HepG2 (cell line): Measurements from ENCODE around the gene RETN. TPM values are rescaled to one million over a fixed set of nuclear protein-coding genes. Genes with fewer than 3 reads are reported as not detected.

Experiments
- ATAC-seq: fragments of 200-7000 bp; cut with Tn5 transposase; 3 replicates; pipeline ENCODE4 v1.9.1; 2020; ENCODE audit warnings: mild to moderate bottlenecking, moderate library complexity
- BruUV-seq: library from RNA; stranded (reverse); fragments of 400-500 nt; replicated peaks from 2 replicates; lab custom pipeline; 2021; lab: Mats Ljungman, UMichigan
- CTCF ChIA-PET: fragments of 300-600 bp; formaldehyde crosslinking; extraction: SDS; loops from one replicate; lab custom pipeline; 2021; ENCODE audit warnings: low total read pairs, inconsistent platforms, low intra/inter-chr PET ratio; lab: Yijun Ruan, JAX
- POLR2A ChIA-PET: fragments of 350-600 bp; sonication (Branson Sonifier 250); formaldehyde crosslinking; loops from one replicate; lab custom pipeline; 2020; ENCODE audit warnings: antibody characterized with exemption, inconsistent platforms; lab: Yijun Ruan, JAX
- DNase-seq: peaks from one replicate; pipeline ENCODE4 v3.0.0-alpha.2; 2015; ENCODE audit warnings: low spot score
- FAIRE-seq: peaks from 3 replicates; lab custom pipeline; 2011; peaks lifted over from hg19 to GRCh38; lab: Jason Lieb, UNC
- H2AFZ ChIP-seq: one replicate; pipeline ENCODE4 v1.6.1; 2011; ENCODE audit warnings: low read length, inconsistent platforms
- H3K27ac ChIP-seq: fragments of 300-600 bp; 3 replicates; pipeline ENCODE4 v1.8.0; 2011; ENCODE audit warnings: mixed run types, mild to moderate bottlenecking, mixed read lengths, low read length, inconsistent platforms; ENCODE audit not compliant: insufficient read depth; ENCODE audit errors: extremely low read length
- H3K27me3 ChIP-seq, 2 experiments: fragments of 200-600 bp in 1 of 2; 2 replicates in 1 of 2; 3 replicates in 1 of 2; pipeline versions ENCODE4 v1.6.0 to v1.8.0; 2011; ENCODE audit warnings: low read length in 2 of 2, mild to moderate bottlenecking in 2 of 2, moderate library complexity in 2 of 2, inconsistent platforms in 1 of 2; ENCODE audit not compliant: insufficient read depth in 2 of 2, control insufficient read depth in 1 of 2
- H3K36me3 ChIP-seq, 2 experiments: fragments of 200-600 bp in 1 of 2; replicated peaks in 1 of 2; 2 replicates in 1 of 2; 3 replicates in 1 of 2; pipeline versions ENCODE4 v1.5.1 to v1.8.0; 2011; ENCODE audit warnings: low read length in 2 of 2, inconsistent platforms in 1 of 2; ENCODE audit not compliant: insufficient read depth in 2 of 2, control insufficient read depth in 1 of 2
- H3K4me1 ChIP-seq: 2 replicates; pipeline ENCODE4 v1.5.1; 2012; ENCODE audit warnings: low read length, inconsistent platforms; ENCODE audit not compliant: insufficient read depth
- H3K4me2 ChIP-seq: 2 replicates; pipeline ENCODE4 v1.6.0; 2011; ENCODE audit warnings: low read depth, low read length, inconsistent platforms
- H3K4me3 ChIP-seq, 3 experiments: fragments of 200-600 bp in 1 of 3; sonication (generic), shearing (Covaris generic) in 1 of 3; replicated peaks in 1 of 3; 2 replicates each; pipeline ENCODE4 v1.5.1; 2011 to 2016; ENCODE audit warnings: low read length in 3 of 3, inconsistent platforms in 2 of 3, low read depth in 2 of 3, mild to moderate bottlenecking in 2 of 3, control low read depth in 1 of 3, mixed read lengths in 1 of 3; ENCODE audit not compliant: insufficient read depth in 1 of 3
- H3K79me2 ChIP-seq: one replicate; pipeline ENCODE4 v1.6.1; 2011; ENCODE audit warnings: low read length, inconsistent platforms; ENCODE audit not compliant: insufficient read depth
- H3K9ac ChIP-seq: 2 replicates; pipeline ENCODE4 v1.6.0; 2011; ENCODE audit warnings: mild to moderate bottlenecking, low read depth, low read length, inconsistent platforms; ENCODE audit not compliant: insufficient read depth
- H3K9me3 ChIP-seq: 2 replicates; pipeline ENCODE4 v1.5.1; 2012; ENCODE audit warnings: mild to moderate bottlenecking, low read length
- H4K20me1 ChIP-seq: 2 replicates; pipeline ENCODE4 v1.6.0; 2011; ENCODE audit warnings: inconsistent platforms, mild to moderate bottlenecking, low read length, moderate library complexity; ENCODE audit not compliant: insufficient read depth
- FOXK1 ChIP-seq: sonication (generic); formaldehyde crosslinking; IDR thresholded peaks from 2 replicates; pipeline ENCODE4 v1.4.0; 2020; ENCODE audit warnings: low read depth, missing genetic modification reagents, borderline replicate concordance
- KAT8 ChIP-seq: IDR thresholded peaks from 2 replicates; pipeline ENCODE4 v1.6.1; 2016; ENCODE audit warnings: missing genetic modification reagents, missing compliant biosample characterization
- NR2F6 ChIP-seq, 2 experiments: IDR thresholded peaks; 2 replicates each; pipeline ENCODE4 v1.6.1; 2016; ENCODE audit warnings: antibody characterized with exemption in 1 of 2, mild to moderate bottlenecking in 1 of 2
- RELA ChIP-seq: sonication (generic); formaldehyde crosslinking; IDR thresholded peaks from 2 replicates; pipeline ENCODE4 v1.4.0; 2020; ENCODE audit warnings: missing genetic modification reagents
- RFXAP ChIP-seq: sonication (generic); formaldehyde crosslinking; IDR thresholded peaks from 2 replicates; pipeline ENCODE4 v1.4.0; 2020; ENCODE audit warnings: missing genetic modification reagents, borderline replicate concordance
- ZNF382 ChIP-seq: sonication (generic); formaldehyde crosslinking; IDR thresholded peaks from 2 replicates; pipeline ENCODE4 v1.5.0; 2020; ENCODE audit warnings: missing genetic modification reagents, mild to moderate bottlenecking, borderline replicate concordance
- ZNF431 ChIP-seq: sonication (generic); formaldehyde crosslinking; IDR thresholded peaks from 2 replicates; pipeline ENCODE4 v1.9.0; 2022; ENCODE audit warnings: missing genetic modification reagents, low read depth, mild to moderate bottlenecking, borderline replicate concordance
- ZNF546 ChIP-seq: sonication (generic); formaldehyde crosslinking; conservative IDR thresholded peaks from 2 replicates; pipeline ENCODE4 v1.8.1; 2023; ENCODE audit warnings: mild to moderate bottlenecking, missing genetic modification reagents
- ZNF775 ChIP-seq: sonication (generic); formaldehyde crosslinking; IDR thresholded peaks from 2 replicates; pipeline ENCODE4 v1.4.0; 2020; ENCODE audit warnings: missing genetic modification reagents, mild to moderate bottlenecking, moderate library complexity, borderline replicate concordance
- ZNF83 ChIP-seq: sonication (generic); formaldehyde crosslinking; IDR thresholded peaks from 2 replicates; pipeline ENCODE4 v1.4.0; 2020; ENCODE audit warnings: missing genetic modification reagents, mild to moderate bottlenecking, borderline replicate concordance
- ZUFSP ChIP-seq: sonication (generic); formaldehyde crosslinking; IDR thresholded peaks from 2 replicates; pipeline ENCODE4 v1.9.0; 2021; ENCODE audit warnings: missing genetic modification reagents, mild to moderate bottlenecking, borderline replicate concordance
- WGBS: methylation state at CpG from one replicate; pipeline ENCODE4 v1.1.6; 2017; ENCODE audit warnings: low lambda C conversion rate; 5-methylcytosine and 5-hydroxymethylcytosine counted together
- in situ Hi-C: cut with HindIII; loops from 2 replicates; pipeline ENCODE4 v1.10.0; 2017; ENCODE audit warnings: low pct_unique_long_range_greater_than_20kb; ENCODE audit not compliant: extremely low pct_ligation_motif_present
- intact Hi-C: fragments of 100-400 bp; cut with micrococcal nuclease; formaldehyde crosslinking; loops from one replicate; pipeline ENCODE4 v1.10.0; 2022; ENCODE audit not compliant: unreplicated experiment
- polyA plus RNA-seq, 8 experiments: library from polyadenylated mRNA; depleted of rRNA in 3 of 8; stranded (reverse) in 7 of 8; unstranded in 1 of 8; fragments of >200 nt; fragmentation: Illumina TruSeq in 4 of 8; extraction: Trizol in 4 of 8; gene quantifications; 2 replicates each; pipeline versions ENCODE4 v1.2.1 to v1.2.3, GENCODE V29; 2011 to 2016; ENCODE audit warnings: low read depth in 4 of 8, missing spikeins in 1 of 8, mixed read lengths in 1 of 8; ENCODE audit not compliant: insufficient read depth in 1 of 8
- total RNA-seq, 5 experiments: library from RNA; depleted of rRNA; stranded (reverse); fragments of >200 nt; fragmentation: Illumina TruSeq; extraction: Trizol; gene quantifications; 2 replicates each; pipeline ENCODE4 v1.2.3, GENCODE V29; 2016; ENCODE audit warnings: low read depth in 1 of 5
- TF ChIP-seq, protein P1 (sequence below): sonication (generic); formaldehyde crosslinking; IDR thresholded peaks from 2 replicates; pipeline ENCODE4 v1.4.0; 2020; ENCODE audit warnings: mild to moderate bottlenecking, missing genetic modification reagents, borderline replicate concordance
- TF ChIP-seq, protein P2 (sequence below): sonication (generic); formaldehyde crosslinking; conservative IDR thresholded peaks from 2 replicates; pipeline ENCODE4 v1.4.0; 2020; ENCODE audit warnings: missing genetic modification reagents

The RETN gene
- total and polyA plus RNA-seq, 2 of the 13 experiments (the other 11 are each of a cell fraction or from before 2014, with no cell fraction given) = not detected

- no peaks in the 10 kb centered on the region for H4K20me1 ChIP-seq
- FAIRE-seq (no peak), DNase-seq (peak; percentile 52), ATAC-seq (peak; percentile 76)
- H3K9me3 ChIP-seq = no peaks in the 10 kb centered on the region
- ChIA-PET POLR2A (interaction anchor here (0.7 to 1.2 kb wide), 2 partner anchors 43 to 112 kb away, joined by 4 read pairs; no protein-coding TSS in a partner anchor), CTCF (interaction anchor here (2.8 to 3.1 kb wide), 2 partner anchors 29 to 112 kb away, joined by 13 to 34 read pairs; no protein-coding TSS in a partner anchor)
- H3K27me3 ChIP-seq = peaks cover 3 to 18% of the 10 kb centered on the region in 2 experiments; a peak in 2 of 5 replicates
- H3K27ac ChIP-seq = peak within 1 kb of the TSS; percentile 57
- H3K4me1 ChIP-seq = peaks cover 36% of the 10 kb centered on the region
- intact Hi-C loops (loop anchor here (1.0 to 2.0 kb wide), 2 partner anchors 28 to 118 kb away; no protein-coding TSS in a partner anchor), in situ Hi-C loops (loop anchor here (5.0 to 10.0 kb wide), 2 partner anchors 114 to 118 kb away; no protein-coding TSS in a partner anchor)
- H2AFZ ChIP-seq = no peak within 1 kb of the TSS
- peak within 1 kb of the TSS; percentile 85 to 99 (median 97) for H3K4me3 ChIP-seq
- H3K79me2 ChIP-seq = peaks cover 5% of the 10 kb centered on the region
- BruUV-seq = no TSS peak
- peak within 1 kb of the TSS; percentile 88 for H3K9ac ChIP-seq
- H3K4me2 ChIP-seq = peak within 1 kb of the TSS; percentile 92
- 0 out of 5 replicates have a peak, but pooled peaks cover 0 to 2% of the 10 kb centered on the region in 2 experiments for H3K36me3 ChIP-seq
- WGBS = 0% methylated on average over 5 of the region's 79 CpGs
- TF ChIP-seq KAT8 (CRISPR knock-in tag) (peak; percentile 85), ZNF382 (CRISPR knock-in tag) (no peak), FOXK1 (CRISPR knock-in tag) (no peak; the same call in 1 of the 2 replicates), ZNF775 (CRISPR knock-in tag) (no peak), ZNF431 (CRISPR knock-in tag) (0 out of 2 replicates have a peak, but pooled peaks have one; percentile 68), ZNF83 (CRISPR knock-in tag) (no peak), NR2F6 (IDR thresholded peaks at IDR 0.05) (no peak), NR2F6 (CRISPR knock-in tag; IDR thresholded peaks at IDR 0.05) (no peak), RFXAP (CRISPR knock-in tag) (peak; percentile 56; the same call in 1 of the 2 replicates), ZUFSP (CRISPR knock-in tag) (no peak), RELA (CRISPR knock-in tag) (0 out of 2 replicates have a peak, but pooled peaks have one; percentile 35), ZNF546 (CRISPR knock-in tag) (0 out of 2 replicates have a peak, but pooled peaks have one; percentile 44)
- TF ChIP-seq, protein P1, sequence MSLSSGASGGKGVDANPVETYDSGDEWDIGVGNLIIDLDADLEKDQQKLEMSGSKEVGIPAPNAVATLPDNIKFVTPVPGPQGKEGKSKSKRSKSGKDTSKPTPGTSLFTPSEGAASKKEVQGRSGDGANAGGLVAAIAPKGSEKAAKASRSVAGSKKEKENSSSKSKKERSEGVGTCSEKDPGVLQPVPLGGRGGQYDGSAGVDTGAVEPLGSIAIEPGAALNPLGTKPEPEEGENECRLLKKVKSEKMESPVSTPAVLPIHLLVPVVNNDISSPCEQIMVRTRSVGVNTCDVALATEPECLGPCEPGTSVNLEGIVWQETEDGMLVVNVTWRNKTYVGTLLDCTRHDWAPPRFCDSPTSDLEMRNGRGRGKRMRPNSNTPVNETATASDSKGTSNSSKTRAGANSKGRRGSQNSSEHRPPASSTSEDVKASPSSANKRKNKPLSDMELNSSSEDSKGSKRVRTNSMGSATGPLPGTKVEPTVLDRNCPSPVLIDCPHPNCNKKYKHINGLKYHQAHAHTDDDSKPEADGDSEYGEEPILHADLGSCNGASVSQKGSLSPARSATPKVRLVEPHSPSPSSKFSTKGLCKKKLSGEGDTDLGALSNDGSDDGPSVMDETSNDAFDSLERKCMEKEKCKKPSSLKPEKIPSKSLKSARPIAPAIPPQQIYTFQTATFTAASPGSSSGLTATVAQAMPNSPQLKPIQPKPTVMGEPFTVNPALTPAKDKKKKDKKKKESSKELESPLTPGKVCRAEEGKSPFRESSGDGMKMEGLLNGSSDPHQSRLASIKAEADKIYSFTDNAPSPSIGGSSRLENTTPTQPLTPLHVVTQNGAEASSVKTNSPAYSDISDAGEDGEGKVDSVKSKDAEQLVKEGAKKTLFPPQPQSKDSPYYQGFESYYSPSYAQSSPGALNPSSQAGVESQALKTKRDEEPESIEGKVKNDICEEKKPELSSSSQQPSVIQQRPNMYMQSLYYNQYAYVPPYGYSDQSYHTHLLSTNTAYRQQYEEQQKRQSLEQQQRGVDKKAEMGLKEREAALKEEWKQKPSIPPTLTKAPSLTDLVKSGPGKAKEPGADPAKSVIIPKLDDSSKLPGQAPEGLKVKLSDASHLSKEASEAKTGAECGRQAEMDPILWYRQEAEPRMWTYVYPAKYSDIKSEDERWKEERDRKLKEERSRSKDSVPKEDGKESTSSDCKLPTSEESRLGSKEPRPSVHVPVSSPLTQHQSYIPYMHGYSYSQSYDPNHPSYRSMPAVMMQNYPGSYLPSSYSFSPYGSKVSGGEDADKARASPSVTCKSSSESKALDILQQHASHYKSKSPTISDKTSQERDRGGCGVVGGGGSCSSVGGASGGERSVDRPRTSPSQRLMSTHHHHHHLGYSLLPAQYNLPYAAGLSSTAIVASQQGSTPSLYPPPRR = 0 out of 2 replicates have a peak, but pooled peaks have one; percentile 9
- TF ChIP-seq, protein P2, sequence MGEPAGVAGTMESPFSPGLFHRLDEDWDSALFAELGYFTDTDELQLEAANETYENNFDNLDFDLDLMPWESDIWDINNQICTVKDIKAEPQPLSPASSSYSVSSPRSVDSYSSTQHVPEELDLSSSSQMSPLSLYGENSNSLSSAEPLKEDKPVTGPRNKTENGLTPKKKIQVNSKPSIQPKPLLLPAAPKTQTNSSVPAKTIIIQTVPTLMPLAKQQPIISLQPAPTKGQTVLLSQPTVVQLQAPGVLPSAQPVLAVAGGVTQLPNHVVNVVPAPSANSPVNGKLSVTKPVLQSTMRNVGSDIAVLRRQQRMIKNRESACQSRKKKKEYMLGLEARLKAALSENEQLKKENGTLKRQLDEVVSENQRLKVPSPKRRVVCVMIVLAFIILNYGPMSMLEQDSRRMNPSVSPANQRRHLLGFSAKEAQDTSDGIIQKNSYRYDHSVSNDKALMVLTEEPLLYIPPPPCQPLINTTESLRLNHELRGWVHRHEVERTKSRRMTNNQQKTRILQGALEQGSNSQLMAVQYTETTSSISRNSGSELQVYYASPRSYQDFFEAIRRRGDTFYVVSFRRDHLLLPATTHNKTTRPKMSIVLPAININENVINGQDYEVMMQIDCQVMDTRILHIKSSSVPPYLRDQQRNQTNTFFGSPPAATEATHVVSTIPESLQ (CRISPR knock-in tag) = no peak
Observed at GRCh38 chr19:7680606-7681339, 11.9 kb downstream of the RETN start, which contains the start of gene TRAPPC5. Gene TRAPPC5, plus strand, starts transcription at chr19:7680833. Its CDS starts 1,421 bp downstream, at chr19:7682254.
